Ammon's horn (tissue), 1 donor: ENCODE results near the gene ARFGAP1.

Experiments used
- DNase-seq: peaks from one replicate; pipeline ENCODE4 v3.0.0-alpha.2; 2016; ENCODE audit warnings: low spot score

ARFGAP1 gene

DNA sequence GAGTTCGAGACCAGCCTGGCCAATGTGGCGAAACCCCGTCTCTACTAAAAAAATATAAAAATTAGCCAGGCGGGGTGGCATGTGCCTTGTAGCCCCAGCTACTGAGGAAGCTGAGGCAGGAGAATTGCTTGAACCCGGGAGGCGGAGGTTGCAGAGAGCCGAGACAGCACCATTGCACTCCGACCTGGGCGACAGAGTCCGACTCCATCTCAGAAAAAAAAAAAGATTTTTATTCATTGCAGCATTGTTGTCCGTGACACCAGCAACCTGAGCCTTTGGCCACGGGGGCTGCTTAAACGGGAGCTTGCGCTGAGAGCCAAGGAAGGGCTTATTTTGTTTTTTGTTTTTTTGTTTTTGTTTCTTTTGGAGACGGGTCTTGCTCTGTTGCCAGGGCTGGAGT, 7.3 kb downstream of the ARFGAP1 start:
- DNase-seq: no peak

- DNase-seq: no peak
Measured at GRCh38 chr20:63280371-63280770, 7.8 kb downstream of the ARFGAP1 start.

DNA sequence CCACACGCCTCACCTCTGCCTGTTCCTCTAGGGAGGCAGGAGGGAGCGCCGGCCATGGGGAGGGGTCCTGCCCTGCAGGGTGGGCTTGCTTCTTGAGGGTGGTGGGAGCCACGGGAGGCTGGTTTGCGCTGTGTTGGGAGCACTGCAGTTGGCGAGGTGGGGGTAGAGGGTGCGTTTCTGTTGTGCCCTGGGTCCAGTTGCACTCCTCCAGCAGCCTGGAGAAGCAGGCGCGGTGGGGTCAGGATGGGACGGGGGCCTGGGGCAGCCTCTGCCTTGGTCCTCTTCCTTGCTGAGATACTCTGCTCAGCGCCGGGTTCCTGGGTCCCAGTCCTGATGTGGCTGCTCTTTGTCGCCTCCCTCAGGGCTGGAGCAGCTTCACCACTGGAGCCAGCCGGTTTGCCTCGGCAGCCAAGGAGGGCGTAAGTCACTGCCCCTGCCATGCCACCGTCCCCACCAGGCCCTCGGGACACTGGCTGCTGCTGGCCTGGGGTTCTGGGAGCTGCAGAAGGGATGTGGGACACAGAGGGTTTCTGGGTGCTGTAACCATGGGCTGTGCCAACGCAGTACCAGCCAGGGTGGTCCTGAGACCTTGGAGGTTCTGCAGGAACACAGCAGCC, 8.4 kb downstream of the ARFGAP1 start:
- DNase-seq: no peak

DNA sequence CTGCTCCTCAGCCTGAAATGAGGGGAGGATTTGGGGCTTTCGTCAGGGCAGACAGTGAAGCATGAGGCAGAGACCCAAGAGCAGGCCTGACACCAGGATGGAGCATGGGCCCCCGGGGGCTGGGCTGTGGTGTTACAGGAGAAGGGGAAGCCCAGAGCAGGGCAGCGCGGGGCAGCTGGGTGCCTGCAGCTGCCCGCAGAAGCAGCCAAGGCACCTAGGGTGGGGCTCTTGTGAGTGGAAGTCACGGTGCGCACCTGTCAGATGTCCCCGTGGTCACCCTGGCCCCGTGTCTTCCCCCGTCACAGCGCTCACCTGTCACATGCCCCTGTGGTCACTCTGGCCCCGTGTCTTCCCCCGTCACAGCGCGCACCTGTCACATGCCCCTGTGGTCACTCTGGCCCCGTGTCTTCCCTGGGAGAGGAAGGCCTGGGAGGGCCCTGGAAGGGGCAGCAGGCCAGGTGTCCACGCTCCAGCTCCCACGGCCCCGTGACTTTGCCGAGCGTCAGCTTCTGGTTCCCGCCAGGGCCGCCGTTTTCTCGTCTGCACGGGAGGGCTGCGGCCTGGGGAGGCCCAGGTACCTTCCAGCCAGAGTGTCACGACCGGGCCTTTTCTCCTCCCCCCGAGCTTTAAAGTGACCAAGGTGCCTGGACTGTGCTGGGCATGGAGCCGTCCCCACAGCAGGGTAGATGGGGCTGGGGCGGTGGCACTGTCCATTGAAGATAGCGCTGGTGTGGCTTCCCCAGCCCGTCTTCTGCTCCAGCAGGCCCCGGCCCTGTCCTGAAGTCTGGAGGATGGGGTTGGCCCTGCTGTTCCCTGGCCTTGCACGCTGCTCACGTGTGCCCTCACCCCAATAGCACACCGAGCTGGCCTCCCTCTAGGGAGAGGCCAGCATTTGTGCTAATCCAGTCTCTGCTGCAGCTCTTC, 9.4 kb downstream of the ARFGAP1 start:
- DNase-seq: no peak

- DNase-seq: no peak
Measured at GRCh38 chr20:63282946-63283345, 10.3 kb downstream of the ARFGAP1 start.

GRCh38 chr20:63283397-63284082, 10.9 kb downstream of the ARFGAP1 start:
- DNase-seq: no peak

- no peak for DNase-seq
Measured at GRCh38 chr20:63284083-63284440, 11.4 kb downstream of the ARFGAP1 start.

DNA sequence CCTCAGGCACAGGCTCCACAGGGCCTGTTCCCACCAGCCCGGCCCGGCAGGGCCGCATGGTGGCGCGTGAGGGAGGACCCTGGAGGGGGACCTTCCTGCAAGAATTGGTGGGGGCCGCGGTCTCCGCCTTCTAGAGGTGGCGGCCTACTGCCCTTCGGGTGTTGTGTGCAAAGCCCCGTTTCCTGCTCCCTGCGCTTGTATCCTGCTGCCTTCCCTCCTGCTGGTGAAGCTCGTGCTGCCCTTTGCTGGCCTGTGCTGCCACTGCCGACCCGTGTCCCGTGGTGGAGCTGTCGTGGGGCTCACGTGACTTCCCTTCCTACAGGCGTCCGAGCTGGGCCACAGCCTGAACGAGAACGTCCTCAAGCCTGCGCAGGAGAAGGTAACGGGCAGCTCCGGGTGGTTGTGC, 11.9 kb downstream of the ARFGAP1 start:
- DNase-seq: no peak

- no peak for DNase-seq
Measured at GRCh38 chr20:63284981-63285524, 12.4 kb downstream of the ARFGAP1 start.

DNA sequence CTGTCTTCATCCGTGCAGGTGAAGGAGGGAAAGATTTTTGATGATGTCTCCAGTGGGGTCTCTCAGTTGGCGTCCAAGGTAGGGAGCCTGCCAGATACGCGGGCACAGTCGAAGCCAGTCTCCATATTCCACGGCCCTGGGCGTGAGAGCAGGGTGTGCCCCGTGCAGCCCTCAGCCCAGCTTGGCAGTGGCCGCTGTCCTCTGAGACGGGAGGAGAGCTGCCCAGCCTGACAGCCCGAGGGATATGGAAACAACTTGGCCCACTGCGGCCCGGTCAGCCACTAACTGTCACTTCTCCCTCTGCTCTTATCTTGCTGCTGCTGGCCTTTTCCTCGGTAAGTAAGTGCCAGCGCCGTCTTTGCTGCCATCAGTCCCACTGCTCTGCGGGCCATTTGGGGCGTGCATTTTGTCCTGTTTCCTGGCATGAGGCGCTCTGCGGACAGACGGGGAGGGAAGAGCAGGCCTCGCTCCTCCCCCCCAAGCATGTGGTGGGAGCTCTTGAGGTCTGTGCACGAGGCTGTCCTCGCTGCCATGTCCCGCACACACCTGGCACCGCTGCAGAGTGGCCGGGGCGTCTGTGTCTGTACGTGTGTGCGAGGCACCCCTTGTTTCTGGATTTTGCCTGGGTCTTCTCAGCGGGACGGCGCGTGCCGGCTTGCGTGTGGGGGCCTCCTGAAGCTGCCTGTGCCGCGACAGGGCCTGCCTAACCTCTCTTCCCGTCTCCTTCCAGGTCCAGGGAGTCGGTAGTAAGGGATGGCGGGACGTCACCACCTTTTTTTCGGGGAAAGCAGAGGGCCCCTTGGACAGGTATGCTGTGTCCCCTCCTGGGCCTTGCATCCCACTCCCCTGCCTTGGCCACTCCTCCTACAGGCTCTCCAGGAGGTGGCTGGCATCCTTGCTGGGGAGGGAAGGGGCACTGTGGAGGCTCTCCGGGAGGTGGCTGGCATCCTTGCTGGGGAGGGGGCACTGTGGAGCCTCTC, 13.3 kb downstream of the ARFGAP1 start:
- no peak for DNase-seq

DNA sequence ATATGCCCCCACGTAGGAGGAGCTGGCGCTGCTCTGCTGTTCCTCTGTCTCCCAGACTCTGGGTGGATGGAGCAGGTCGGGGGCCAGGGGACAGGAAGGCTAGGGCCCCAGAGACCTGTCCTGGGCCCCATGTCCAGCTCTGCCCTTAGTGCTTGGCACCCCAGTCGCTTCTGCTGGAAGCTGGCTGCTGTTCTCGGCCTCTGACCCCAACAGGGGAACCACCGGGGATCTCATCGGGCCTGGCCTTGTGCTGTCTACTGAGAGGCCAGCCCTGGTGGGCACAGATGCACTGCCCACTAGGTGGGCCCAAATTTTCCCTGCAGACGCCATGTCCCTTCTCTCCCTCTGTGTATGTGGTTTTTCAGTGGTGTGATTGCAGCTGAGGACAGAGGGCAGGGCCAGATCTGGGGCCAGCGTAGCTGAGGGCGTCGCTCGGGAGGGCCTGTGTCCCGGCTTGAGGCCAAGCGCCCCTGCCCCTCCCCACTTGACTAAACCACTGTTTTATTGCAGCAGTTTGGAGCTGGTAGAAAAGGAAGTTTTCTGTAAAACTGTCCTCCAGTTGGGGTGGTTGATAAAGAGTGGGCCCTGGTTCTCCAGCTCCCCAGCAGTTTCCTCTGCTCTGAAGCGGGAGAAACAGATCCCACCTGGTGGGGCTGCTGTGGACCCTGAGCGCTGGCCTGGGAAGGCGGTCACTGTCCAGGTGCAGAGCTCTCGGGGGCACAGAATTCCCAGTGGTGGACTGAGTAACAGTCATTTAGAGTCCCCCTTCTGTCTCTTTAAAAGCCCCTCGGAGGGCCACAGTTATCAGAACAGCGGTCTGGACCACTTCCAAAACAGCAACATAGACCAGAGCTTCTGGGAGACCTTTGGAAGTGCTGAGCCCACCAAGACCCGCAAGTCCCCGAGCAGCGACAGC, 14.4 kb downstream of the ARFGAP1 start:
- DNase-seq: no peak

DNA sequence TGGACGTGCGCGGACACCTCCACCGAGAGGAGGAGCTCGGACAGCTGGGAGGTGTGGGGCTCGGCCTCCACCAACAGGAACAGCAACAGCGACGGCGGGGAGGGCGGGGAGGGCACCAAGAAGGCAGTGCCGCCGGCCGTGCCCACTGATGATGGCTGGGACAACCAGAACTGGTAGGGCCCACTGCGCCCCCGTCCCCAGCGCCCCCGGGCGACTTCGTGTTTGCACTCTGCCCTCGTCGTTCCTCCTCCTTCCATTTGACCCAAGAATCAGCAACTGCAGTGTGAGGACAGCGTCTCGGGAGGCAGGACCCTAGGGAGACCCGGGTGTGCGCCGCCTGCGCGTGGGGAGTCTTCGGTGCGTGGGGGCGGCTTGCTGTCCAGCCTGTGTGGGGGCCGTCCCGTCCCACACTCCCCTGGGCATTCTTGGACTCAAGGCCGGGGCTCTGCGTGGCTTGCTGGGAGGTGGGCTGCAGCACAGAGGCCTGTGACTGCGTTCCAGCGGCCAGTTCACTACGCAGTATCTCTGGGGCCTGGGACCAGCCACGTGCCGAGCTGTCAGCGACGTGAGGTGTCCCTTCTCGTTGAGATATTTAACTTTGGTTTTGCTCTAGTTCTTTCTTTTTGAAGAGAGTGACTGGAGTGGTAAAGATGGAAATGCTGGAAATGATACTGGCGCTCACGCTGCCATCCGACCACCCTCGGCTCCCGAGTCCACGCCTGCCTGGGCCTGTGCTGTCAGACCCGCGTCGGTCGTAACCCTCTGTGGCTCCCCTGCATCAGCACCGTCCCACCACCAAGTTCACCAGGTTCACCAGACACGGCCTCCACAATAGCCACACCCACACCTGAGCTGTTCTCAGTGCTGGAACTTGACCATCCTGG, 15.3 kb downstream of the ARFGAP1 start:
- no peak for DNase-seq

- DNase-seq: no peak
Measured at GRCh38 chr20:63288581-63289251, 16.1 kb downstream of the ARFGAP1 start.

DNA sequence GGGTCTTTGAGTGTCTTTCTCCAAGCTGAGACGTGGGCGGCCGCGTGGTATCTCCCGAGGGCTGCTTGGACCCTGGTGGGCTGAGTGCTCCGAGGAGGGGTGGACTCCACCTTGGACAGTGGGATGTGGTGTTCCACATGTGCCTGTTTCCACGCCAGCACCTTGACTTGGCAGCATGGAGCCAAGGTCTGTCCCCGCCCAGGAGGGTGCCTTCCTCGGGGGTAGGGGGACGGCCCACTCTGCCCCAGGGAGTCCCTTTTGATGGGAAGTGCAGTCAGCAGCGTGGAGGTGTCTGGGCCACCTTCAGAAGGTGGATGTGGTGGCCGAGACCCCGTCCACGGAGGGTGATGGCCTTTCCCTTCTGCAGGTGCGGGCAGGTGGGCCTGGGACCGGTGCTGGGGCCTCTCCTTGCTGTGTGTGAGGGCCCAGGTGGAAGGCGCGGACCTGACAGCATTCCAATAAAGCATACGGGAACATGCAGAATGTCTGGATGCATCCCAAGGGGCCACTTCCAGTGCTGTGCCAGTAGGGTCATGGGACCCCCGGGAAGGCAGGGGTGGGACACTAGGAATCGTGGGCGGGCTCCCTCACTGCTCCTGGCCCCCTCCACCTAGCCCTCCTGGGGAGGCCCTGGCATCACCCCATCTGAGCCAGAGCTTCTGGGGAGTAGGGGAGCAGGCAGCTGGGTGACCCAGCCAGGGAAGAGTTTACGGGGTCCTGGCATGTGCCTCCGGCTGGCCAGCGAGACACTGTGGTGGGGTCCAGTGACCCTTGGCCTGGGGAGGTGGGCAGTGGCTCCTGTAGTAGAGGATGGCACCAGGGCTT, 16.9 kb downstream of the ARFGAP1 start:
- DNase-seq: no peak

DNA sequence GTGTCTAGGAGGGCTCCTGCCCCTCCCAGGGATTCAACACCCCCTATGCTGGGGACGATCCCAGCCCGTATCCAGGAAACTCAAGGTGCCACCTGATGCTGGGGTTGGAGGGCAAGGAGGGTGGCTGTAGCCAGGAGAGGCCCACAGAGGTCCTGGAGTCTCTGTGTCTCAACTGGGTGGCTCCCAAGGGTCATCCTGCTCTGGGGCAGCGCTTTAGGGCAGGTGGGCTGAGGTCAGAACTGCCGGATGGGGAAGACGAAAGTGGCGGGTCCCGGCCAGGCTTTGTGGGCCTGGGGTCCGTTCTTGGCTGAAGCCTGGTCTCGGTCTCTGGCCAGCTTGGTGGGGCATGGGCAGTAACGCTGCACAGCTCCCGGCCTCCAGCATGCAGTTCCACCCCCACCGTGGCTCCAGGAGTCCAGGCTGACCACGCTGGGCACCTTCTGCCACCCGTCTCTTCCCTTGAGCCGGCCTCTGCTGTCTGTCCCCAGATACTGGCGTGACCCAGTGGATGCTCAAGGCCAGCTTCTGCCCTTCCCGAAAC, 17.6 kb downstream of the ARFGAP1 start:
- no peak for DNase-seq

GRCh38 chr20:63290677-63291472, 18.3 kb downstream of the ARFGAP1 start:
- no peak for DNase-seq

DNA sequence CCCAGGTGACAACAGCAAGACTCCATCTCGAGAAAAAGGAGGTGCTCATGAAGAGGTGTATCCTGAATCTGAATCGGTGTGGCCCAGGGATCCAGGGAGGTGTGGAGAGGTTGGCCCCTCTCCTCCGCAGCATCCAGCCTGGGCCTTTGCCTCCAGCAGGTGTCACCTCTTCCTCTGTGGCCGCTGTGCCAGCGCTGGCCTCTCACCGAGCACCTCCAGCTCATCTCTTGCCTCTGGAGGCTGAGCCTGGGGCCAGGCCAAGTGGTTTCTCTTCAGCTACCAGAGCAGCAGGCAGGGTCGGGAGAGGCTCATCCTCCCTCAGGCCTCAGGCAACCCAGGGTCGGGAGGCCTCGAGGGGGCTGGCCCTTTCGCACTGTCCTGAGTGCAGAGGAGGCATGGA, 19.2 kb downstream of the ARFGAP1 start:
- DNase-seq: no peak
